B cell (primary cell): ENCODE results near the gene RAD21L1.

Source experiments
- EZH2 ChIP-seq: IDR thresholded peaks from 2 replicates; pipeline ENCODE4 v1.6.1; 2012; ENCODE audit warnings: borderline replicate concordance, low read depth, mild to moderate bottlenecking, moderate library complexity, low read length; ENCODE audit not compliant: insufficient read depth, poor library complexity, severe bottlenecking
- TF ChIP-seq, protein P1 (sequence below): fragments of 200-600 bp; IDR thresholded peaks from one replicate; pipeline ENCODE4 v1.8.0; 2022; ENCODE audit warnings: antibody characterized with exemption, mild to moderate bottlenecking

- TF ChIP-seq, protein P1, sequence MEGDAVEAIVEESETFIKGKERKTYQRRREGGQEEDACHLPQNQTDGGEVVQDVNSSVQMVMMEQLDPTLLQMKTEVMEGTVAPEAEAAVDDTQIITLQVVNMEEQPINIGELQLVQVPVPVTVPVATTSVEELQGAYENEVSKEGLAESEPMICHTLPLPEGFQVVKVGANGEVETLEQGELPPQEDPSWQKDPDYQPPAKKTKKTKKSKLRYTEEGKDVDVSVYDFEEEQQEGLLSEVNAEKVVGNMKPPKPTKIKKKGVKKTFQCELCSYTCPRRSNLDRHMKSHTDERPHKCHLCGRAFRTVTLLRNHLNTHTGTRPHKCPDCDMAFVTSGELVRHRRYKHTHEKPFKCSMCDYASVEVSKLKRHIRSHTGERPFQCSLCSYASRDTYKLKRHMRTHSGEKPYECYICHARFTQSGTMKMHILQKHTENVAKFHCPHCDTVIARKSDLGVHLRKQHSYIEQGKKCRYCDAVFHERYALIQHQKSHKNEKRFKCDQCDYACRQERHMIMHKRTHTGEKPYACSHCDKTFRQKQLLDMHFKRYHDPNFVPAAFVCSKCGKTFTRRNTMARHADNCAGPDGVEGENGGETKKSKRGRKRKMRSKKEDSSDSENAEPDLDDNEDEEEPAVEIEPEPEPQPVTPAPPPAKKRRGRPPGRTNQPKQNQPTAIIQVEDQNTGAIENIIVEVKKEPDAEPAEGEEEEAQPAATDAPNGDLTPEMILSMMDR, result no peak
- no peak for TF ChIP-seq EZH2
Observed at GRCh38 chr20:1255675-1256074, 29.8 kb downstream of the RAD21L1 start.
